KMS-11 (cell line): Measurements from ENCODE around the gene MAMDC2.

Experiments
- H2AFZ ChIP-seq: fragments of 200-600 bp; sonication (generic); 2 replicates; pipeline ENCODE4 v1.6.1; 2016; ENCODE audit warnings: antibody characterized with exemption, mixed run types, low read depth
- H3K27ac ChIP-seq: fragments of 200-600 bp; sonication (generic); 2 replicates; pipeline ENCODE4 v1.6.1; 2016; ENCODE audit warnings: mild to moderate bottlenecking, mixed run types
- H3K27me3 ChIP-seq: fragments of 200-600 bp; sonication (generic); 2 replicates; pipeline ENCODE4 v1.6.1; 2017; ENCODE audit warnings: mild to moderate bottlenecking, low read depth, mixed run types, moderate library complexity; ENCODE audit not compliant: insufficient read depth
- H3K36me3 ChIP-seq: fragments of 200-600 bp; sonication (generic); 2 replicates; pipeline ENCODE4 v1.6.1; 2017; ENCODE audit warnings: mild to moderate bottlenecking, mixed run types; ENCODE audit not compliant: insufficient read depth
- H3K4me1 ChIP-seq: fragments of 200-600 bp; sonication (generic); 2 replicates; pipeline ENCODE4 v1.6.1; 2016; ENCODE audit warnings: mild to moderate bottlenecking, low read depth, mixed run types; ENCODE audit not compliant: poor library complexity, severe bottlenecking
- H3K4me2 ChIP-seq: fragments of 200-600 bp; sonication (generic); 2 replicates; pipeline ENCODE4 v1.7.0; 2016; ENCODE audit warnings: mild to moderate bottlenecking, mixed run types
- H3K4me3 ChIP-seq: fragments of 200-600 bp; sonication (generic); IDR thresholded peaks from 2 replicates; pipeline ENCODE4 v1.6.1; 2017; ENCODE audit warnings: low read depth, low read length, mixed read lengths; ENCODE audit not compliant: insufficient read depth
- H3K79me2 ChIP-seq: fragments of 200-600 bp; sonication (generic); 2 replicates; pipeline ENCODE4 v1.6.1; 2016; ENCODE audit warnings: low read depth, mixed run types; ENCODE audit not compliant: insufficient read depth
- H3K9ac ChIP-seq: fragments of 200-600 bp; sonication (generic); 2 replicates; pipeline ENCODE4 v1.6.1; 2016; ENCODE audit warnings: mild to moderate bottlenecking, mixed run types
- H4K20me1 ChIP-seq: fragments of 200-600 bp; sonication (generic); 2 replicates; pipeline ENCODE4 v1.6.1; 2016; ENCODE audit warnings: mild to moderate bottlenecking, mixed run types; ENCODE audit not compliant: insufficient read depth
- TF ChIP-seq, protein P1 (sequence below): fragments of 200-600 bp; sonication (generic); conservative IDR thresholded peaks from 2 replicates; pipeline ENCODE4 v1.6.1; 2017; ENCODE audit warnings: low read depth, mild to moderate bottlenecking, antibody characterized with exemption, low read length, moderate library complexity, mixed read lengths

The MAMDC2 gene

DNA sequence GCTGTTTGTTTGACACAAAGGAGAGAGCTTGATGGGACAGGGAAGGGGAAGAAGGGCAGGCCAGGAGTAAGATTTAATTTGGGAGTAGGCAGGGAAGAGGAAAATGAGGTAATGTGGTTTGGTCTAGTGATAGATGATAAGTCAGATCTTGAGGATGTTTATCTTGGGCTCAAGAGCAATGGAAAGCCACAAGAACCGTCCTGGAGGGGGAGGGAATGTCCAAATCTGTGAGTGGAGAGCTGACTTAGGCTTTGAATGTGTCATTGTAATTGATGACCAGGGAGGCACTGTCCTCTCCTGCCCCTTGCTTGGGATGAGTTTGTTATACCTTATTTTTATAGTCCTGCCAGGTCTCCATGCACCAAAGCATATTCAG, 37.5 kb downstream of the MAMDC2 start:
- H4K20me1 ChIP-seq: no peaks in the 10 kb centered on the region
- no peaks in the 10 kb centered on the region for H3K79me2 ChIP-seq
- no peaks in the 10 kb centered on the region for H3K4me1 ChIP-seq
- H3K27ac ChIP-seq: no peak overlapping the region
- no peak overlapping the region for H3K4me3 ChIP-seq
- TF ChIP-seq, protein P1, sequence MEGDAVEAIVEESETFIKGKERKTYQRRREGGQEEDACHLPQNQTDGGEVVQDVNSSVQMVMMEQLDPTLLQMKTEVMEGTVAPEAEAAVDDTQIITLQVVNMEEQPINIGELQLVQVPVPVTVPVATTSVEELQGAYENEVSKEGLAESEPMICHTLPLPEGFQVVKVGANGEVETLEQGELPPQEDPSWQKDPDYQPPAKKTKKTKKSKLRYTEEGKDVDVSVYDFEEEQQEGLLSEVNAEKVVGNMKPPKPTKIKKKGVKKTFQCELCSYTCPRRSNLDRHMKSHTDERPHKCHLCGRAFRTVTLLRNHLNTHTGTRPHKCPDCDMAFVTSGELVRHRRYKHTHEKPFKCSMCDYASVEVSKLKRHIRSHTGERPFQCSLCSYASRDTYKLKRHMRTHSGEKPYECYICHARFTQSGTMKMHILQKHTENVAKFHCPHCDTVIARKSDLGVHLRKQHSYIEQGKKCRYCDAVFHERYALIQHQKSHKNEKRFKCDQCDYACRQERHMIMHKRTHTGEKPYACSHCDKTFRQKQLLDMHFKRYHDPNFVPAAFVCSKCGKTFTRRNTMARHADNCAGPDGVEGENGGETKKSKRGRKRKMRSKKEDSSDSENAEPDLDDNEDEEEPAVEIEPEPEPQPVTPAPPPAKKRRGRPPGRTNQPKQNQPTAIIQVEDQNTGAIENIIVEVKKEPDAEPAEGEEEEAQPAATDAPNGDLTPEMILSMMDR: no peak
- no peaks in the 10 kb centered on the region for H3K27me3 ChIP-seq
- no peak overlapping the region for H3K4me2 ChIP-seq
- H3K36me3 ChIP-seq: no peaks in the 10 kb centered on the region
- no peak overlapping the region for H2AFZ ChIP-seq
- H3K9ac ChIP-seq: no peak overlapping the region

DNA sequence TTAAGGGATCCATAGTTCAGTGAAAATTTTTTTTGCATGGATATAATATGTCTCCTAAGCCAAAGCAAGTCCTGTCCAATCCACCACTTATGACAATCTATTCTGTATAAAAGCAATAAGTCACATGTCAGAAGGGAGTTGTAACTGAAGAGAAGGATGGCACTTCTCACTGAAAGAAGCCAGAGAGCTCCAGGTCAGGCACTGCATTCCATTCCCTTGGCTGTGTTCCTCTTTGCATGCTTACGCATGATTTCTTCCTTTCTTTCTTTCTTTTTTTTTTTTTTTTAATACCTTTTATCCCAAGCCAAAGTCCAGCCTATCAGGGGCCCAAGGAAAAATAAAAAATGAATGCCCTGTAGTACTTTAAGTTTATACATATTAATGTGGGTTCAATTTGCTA, 39.8 kb downstream of the MAMDC2 start:
- no peaks in the 10 kb centered on the region for H3K79me2 ChIP-seq
- no peak overlapping the region for H3K9ac ChIP-seq
- no peaks in the 10 kb centered on the region for H4K20me1 ChIP-seq
- H3K36me3 ChIP-seq: no peaks in the 10 kb centered on the region
- no peaks in the 10 kb centered on the region for H3K27me3 ChIP-seq
- TF ChIP-seq, protein P1: no peak
- H3K27ac ChIP-seq: no peak overlapping the region
- no peaks in the 10 kb centered on the region for H3K4me1 ChIP-seq
- no peak overlapping the region for H3K4me2 ChIP-seq
- no peak overlapping the region for H3K4me3 ChIP-seq
- H2AFZ ChIP-seq: no peak overlapping the region

DNA sequence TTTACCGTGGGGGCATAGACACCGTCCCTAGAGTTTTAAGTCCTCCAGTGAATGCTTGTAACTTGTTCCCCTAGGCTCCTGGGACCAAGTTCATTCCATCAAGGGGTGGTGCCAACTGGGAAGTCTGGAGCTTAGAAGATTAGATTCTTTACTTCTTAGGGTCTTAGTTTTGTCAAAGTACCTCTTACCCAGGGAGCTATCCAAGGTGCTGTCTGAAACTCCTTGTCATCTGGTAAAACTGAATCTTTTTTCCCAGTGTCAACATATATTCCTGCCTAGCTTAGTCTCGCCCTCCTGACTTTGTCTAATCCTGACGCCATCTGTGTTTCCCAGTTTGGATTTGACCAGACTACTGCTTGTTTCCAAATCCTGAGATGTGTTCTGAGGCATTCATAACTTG, 41.6 kb downstream of the MAMDC2 start:
- no peaks in the 10 kb centered on the region for H3K79me2 ChIP-seq
- no peak overlapping the region for H3K4me2 ChIP-seq
- H3K27me3 ChIP-seq: no peaks in the 10 kb centered on the region
- H3K27ac ChIP-seq: no peak overlapping the region
- no peak overlapping the region for H3K9ac ChIP-seq
- H3K4me3 ChIP-seq: no peak overlapping the region
- no peaks in the 10 kb centered on the region for H4K20me1 ChIP-seq
- TF ChIP-seq, protein P1: no peak
- no peaks in the 10 kb centered on the region for H3K36me3 ChIP-seq
- H3K4me1 ChIP-seq: no peaks in the 10 kb centered on the region
- no peak overlapping the region for H2AFZ ChIP-seq

DNA sequence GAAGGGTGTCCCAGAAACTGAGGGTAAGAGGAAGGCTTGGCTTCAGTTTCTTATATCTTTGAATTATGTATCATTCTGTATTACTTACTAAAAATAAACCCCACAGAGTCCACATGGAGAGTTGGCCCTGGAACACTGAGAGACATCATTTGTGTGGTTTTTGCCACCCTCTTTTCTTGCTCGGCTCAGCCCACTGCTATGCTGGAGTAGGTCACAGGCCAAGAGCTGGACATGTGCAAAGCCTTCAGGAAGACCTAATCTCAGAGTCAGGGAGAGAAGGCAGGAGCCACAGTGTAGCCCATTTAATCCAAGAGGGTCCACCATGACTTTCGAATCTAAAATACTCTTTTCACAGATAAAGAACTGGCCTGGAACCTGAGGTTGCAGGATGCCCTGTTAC, 47.5 kb downstream of the MAMDC2 start:
- Histone ChIP-seq H3K79me2 (no peaks in the 10 kb centered on the region), H3K4me2 (no peak overlapping the region), H4K20me1 (no peaks in the 10 kb centered on the region), H3K36me3 (no peaks in the 10 kb centered on the region), H3K27ac (no peak overlapping the region), H2AFZ (no peak overlapping the region), H3K9ac (no peak overlapping the region), H3K4me1 (peaks cover 19% of the 10 kb centered on the region), H3K4me3 (no peak overlapping the region), H3K27me3 (no peaks in the 10 kb centered on the region)
- TF ChIP-seq, protein P1: no peak

DNA sequence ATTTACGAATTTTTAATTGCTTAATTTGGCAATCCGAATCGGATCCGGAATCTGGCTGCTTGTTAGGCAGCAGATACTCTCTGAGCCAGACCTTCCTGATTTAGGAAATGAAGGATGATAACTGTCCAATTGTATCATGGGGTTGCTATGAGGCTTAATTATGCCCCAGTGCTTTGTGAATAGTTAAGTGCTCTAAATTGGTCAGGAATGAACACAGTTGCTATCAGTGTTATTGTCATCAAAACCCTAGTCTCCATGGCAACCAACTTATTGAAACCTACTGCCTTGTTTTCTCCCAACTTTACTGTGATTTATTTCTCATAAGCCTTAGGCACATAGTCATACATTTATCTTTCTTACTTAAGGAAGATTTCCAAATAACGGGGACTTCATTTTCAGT, 47.9 kb downstream of the MAMDC2 start:
- Histone ChIP-seq H2AFZ (no peak overlapping the region), H3K4me3 (no peak overlapping the region), H3K79me2 (no peaks in the 10 kb centered on the region), H3K9ac (no peak overlapping the region), H3K27me3 (no peaks in the 10 kb centered on the region), H3K36me3 (no peaks in the 10 kb centered on the region), H3K4me1 (peaks cover 19% of the 10 kb centered on the region), H4K20me1 (no peaks in the 10 kb centered on the region), H3K4me2 (no peak overlapping the region), H3K27ac (no peak overlapping the region)
- TF ChIP-seq, protein P1: no peak
